Activated T-cell treated with anti-CD3 and anti-CD28 coated beads, Interleukin-2, amount 50 U/mL, for 72 hours (primary cell): ENCODE measurements around the gene AGMAT. TPM values are rescaled to one million over a fixed set of nuclear protein-coding genes. Genes with fewer than 3 reads are reported as not detected.

Experiments
- ATAC-seq, 2 donors: fragments of 150-1000 bp; cut with Tn5 transposase; replicated peaks in 1 of 2; 2 replicates each; pipeline ENCODE4 v1.10.0; 2021; ENCODE audit warnings: moderate library complexity in 2 of 2, mild to moderate bottlenecking in 1 of 2
- DNase-seq, 2 donors: peaks; one replicate each; pipeline ENCODE4 v3.0.0; 2021 to 2022; ENCODE audit warnings: mixed read lengths in 1 of 2
- H3K27ac Mint-ChIP-seq: one replicate; pipeline ENCODE4 v1.8.0; 2022; ENCODE audit warnings: mild to moderate bottlenecking, moderate library complexity, mixed read lengths
- H3K27me3 Mint-ChIP-seq: one replicate; pipeline ENCODE4 v1.8.0; 2022; ENCODE audit warnings: low read depth, mixed read lengths
- H3K36me3 Mint-ChIP-seq, 2 donors: one replicate each; pipeline ENCODE4 v1.8.0; 2022; ENCODE audit warnings: mixed read lengths in 2 of 2, mild to moderate bottlenecking in 1 of 2; ENCODE audit not compliant: insufficient read depth in 2 of 2
- H3K4me1 Mint-ChIP-seq: one replicate; pipeline ENCODE4 v1.8.0; 2022; ENCODE audit warnings: low read depth, mixed read lengths
- H3K4me3 Mint-ChIP-seq, 2 donors: one replicate each; pipeline ENCODE4 v1.8.0; 2022; ENCODE audit warnings: mild to moderate bottlenecking in 2 of 2, mixed read lengths in 2 of 2, moderate library complexity in 2 of 2
- H3K9me3 Mint-ChIP-seq, 2 donors: one replicate each; pipeline ENCODE4 v1.8.0; 2022; ENCODE audit warnings: mixed read lengths in 2 of 2
- total RNA-seq, 2 donors: library from RNA; stranded (reverse); gene quantifications; one replicate each; pipeline ENCODE4 v1.2.3, GENCODE V29; 2022

AGMAT gene
- total RNA-seq, 2 donors from 2014 or later: 7.8 to 8.5 TPM

DNA sequence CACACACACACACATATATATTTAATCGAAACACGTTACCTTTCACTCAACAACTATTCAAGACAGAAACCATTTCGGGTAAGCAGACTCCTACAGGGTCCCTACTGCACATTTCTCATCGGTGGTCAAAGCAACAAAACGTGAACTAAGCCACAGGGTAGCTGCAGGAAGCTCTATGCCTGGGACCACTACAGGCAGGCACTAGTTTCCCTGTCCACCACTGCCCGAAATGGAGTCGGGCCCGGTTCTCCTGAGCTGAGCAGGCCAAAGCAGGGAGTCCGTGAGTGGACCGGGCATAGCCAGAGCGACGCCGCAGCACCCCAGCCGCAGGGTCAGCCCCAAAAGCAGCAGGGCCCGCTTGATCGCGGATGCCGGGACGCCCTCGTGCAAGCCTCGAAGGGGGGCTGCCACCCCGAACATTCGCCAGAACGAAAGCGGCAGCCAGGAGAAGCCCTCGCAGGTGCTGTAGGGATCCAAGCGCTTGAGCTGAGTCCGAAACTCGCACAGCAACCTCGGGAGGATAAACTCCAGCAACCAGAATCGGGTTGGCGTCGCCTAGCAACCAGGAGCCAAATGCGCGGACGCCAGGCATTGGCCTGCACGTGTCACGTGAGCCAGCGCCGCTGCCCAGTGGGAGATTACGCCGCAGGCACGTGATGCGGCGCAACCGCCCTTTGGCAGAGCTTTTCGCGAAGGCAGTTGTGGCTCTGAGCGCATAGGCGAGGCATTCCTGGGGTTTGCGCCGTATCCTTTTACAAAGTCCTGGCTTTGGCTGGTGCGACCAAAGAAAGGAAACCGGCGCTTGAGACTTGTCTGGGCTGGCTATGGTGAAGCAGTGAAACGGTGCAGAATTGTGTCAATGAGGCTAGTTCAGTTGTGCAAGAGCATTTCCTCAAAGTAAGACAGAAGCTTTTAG, 18.5 kb upstream of the AGMAT start:
- peak; percentile 91 to 94 for DNase-seq
- no peaks in the 10 kb centered on the region for H3K27me3 Mint-ChIP-seq

DNA sequence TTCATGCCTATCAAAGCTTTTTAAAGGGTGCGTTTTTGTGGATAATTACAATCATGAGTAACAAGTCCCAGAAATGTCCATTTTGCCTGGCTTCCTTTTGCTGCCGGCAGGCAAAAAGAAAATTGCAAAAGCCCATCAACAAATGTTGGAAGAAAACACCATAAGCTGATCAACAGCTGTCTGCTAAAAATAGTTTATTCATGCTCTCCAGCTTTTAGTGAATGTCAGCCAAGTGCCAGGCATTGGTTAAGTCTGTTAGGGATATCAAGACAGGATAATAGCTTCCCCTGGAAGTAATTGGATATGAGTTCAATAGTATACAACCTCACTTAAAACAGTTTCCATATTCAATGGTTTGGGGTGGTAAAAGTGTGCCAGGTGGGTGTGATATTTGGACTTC, 13.6 kb upstream of the AGMAT start:
- Mint-ChIP-seq H3K4me1 (peaks cover 7% of the 10 kb centered on the region), H3K4me3 (no peak overlapping the region), H3K9me3 (no peaks in the 10 kb centered on the region), H3K27ac (no peak overlapping the region), H3K27me3 (peaks cover 9% of the 10 kb centered on the region), H3K36me3 (no peaks in the 10 kb centered on the region)
- no peak for ATAC-seq
- DNase-seq: no peak

More for the DNA sequence above, 18.5 kb upstream of the AGMAT start:
- Mint-ChIP-seq H3K27ac (peak overlapping the region; percentile 27), H3K36me3 (no peaks in the 10 kb centered on the region), H3K9me3 (no peaks in the 10 kb centered on the region), H3K4me1 (peaks cover 17% of the 10 kb centered on the region), H3K4me3 (peak overlapping the region; percentile 81 to 89)
- ATAC-seq: peak; percentile 99

DNA sequence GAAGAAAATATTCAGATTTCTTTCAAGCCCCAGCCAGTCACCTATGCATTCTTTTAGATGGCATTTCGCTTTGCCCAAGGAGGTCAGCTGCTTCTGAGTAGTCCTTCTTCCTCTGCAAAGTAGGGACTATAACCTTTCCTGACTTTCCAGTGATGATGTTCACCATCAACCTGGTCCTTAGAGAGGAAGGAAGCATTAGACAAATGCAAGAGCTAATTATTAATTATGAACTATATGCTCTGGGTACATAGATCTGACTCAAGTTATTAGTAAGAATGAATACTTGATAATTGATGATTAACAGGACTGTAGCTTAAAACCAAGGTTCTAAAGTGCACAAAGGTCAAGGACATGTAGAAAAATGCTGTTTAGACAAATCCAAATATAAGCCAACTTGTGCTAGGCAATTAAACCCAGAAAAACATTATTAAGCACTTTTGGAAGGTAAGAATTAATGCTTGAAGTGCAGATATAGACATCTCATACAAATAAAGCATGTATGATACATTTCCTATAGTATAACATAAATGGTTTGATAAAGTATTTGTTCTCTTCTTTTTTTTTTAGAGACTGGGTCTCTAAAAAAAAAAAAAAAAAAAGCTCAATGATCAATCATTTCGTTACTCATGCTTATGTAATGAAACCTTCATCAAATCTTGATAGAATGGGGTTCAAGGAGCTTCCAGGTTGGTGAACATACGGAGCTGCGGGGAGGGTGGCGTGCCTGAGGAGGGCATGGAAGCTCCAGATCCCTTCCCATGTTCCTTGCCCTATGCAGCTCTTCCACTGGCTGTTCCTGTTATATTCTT, 11.2 kb upstream of the AGMAT start:
- Mint-ChIP-seq H3K27ac (no peak overlapping the region), H3K4me3 (no peak overlapping the region), H3K4me1 (no peaks in the 10 kb centered on the region), H3K27me3 (peaks cover 9% of the 10 kb centered on the region), H3K9me3 (no peaks in the 10 kb centered on the region), H3K36me3 (no peaks in the 10 kb centered on the region)
- ATAC-seq (no peak), DNase-seq (no peak)

DNA sequence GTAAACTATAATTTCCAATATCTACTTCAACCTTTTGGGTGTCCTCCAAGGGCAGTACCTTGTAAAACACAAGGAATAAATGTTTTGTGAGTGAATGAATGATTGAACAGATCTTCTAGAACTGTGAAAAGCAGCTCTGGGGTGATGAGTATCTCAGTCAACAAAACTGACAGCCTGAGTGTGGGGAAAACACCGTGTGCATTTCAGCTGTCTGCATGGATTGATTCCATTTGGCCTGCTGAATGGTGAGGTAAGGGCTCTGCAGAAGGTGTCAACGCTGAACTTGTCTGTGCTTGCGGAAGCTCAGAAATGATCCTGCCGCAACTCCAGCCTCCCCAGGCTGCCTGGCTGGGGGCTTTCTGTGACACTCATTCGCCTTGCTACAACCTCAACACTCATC, 7.4 kb upstream of the AGMAT start:
- no peaks in the 10 kb centered on the region for H3K9me3 Mint-ChIP-seq
- no peak for ATAC-seq
- DNase-seq: no peak
- no peak overlapping the region for H3K4me3 Mint-ChIP-seq
- H3K36me3 Mint-ChIP-seq: peaks cover 0 to 4% of the 10 kb centered on the region in 2 donors
- no peaks in the 10 kb centered on the region for H3K4me1 Mint-ChIP-seq
- peaks cover 9% of the 10 kb centered on the region for H3K27me3 Mint-ChIP-seq
- no peak overlapping the region for H3K27ac Mint-ChIP-seq

DNA sequence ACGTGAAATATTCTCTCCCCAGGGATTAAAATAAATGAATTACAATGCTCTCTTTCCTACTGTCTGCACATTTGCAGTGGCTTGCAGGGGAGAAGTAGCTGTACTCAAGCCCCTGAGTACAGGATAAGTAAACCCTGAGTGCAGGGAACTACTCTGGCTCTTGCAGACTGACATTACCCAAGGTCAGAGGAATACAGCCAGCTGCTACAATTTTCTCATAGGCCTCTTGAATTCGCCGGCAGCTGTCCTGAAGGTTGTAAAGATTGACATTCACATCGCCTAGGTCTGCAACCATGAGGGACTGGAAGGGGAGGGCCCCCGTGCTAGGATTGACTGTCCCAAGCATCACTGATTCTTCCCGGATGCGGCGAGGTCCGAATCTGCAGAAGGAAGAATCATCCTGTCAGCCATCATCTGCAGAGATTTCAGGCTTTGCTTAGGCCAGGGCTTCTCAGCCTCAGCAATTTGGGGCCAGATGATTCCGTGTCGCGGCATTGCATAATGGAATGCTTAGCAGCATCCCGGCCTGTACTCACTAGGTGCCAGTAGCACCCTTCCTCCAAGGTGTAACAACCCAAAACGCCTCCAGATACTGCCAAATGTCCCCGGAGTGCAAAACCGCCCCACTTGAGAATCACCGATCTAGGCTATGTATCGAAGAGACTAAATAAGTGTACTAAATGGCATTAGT, 1.7 kb downstream of the AGMAT start:
- H3K4me1 Mint-ChIP-seq: peaks cover 48% of the 10 kb centered on the region
- peak overlapping the region; percentile 86 to 88 for H3K4me3 Mint-ChIP-seq
- no peaks in the 10 kb centered on the region for H3K27me3 Mint-ChIP-seq
- H3K9me3 Mint-ChIP-seq: no peaks in the 10 kb centered on the region
- DNase-seq: no peak
- no peak for ATAC-seq
- H3K27ac Mint-ChIP-seq: no peak overlapping the region
- peaks cover 3 to 4% of the 10 kb centered on the region in 2 donors for H3K36me3 Mint-ChIP-seq

DNA sequence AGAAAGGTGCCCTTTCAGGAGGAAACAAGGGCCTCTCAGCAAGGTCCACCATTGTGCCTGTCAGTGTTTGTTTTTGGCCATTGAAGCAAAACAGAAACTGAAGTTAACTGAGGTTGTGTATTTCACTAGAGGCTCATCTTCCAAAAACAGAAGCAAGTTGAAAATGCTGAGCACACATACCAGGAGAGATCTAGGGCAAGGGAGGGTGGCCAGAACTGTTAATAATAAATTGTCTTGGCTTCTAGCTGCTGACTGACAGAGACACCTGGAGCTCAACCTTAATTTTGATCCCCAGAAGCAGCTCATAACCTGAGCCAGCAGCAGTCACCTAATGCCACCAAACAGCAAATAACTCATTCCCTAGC, 5.2 kb downstream of the AGMAT start:
- no peaks in the 10 kb centered on the region for H3K9me3 Mint-ChIP-seq
- H3K4me1 Mint-ChIP-seq: peaks cover 58% of the 10 kb centered on the region
- DNase-seq (no peak), ATAC-seq (peak; percentile 7 to 14)
- no peaks in the 10 kb centered on the region for H3K36me3 Mint-ChIP-seq
- H3K4me3 Mint-ChIP-seq: peak overlapping the region; percentile 67 to 81
- no peaks in the 10 kb centered on the region for H3K27me3 Mint-ChIP-seq
- H3K27ac Mint-ChIP-seq: peak overlapping the region; percentile 98

DNA sequence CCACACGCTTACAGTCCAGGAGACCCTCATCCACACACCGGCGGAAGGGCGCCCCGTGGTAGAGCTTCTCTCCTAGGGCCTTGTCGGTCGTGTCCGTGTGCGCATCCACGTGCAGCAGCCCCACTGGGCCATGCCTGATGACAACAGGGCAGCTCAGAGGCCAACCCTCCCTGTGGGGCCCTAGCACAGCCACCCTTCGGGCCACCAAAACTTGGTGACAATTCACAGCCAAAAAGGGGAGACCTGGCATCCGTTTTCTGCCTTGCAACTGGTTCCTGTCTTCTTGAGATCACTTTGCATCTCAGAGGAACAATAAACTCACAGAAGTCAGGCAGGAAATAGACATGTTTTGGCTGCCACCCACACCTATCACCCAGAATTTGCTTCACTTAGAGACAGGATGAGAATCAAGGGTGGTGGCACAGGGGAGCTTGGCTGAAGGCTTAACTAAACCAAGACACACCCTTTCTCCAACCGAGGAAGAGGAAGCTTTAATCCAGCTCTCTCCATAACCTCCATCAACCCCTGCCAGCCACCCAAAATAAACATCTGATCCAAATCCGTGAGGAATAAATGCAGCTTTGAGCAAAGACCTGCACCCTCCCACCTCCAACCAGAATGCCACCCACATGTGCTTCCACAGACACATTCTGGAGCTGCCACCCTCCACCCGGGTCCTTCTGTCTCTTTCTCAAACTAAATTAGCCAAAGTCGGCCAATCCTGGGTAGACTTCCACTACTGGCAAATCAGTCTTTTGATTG, 5.7 kb downstream of the AGMAT start:
- DNase-seq (peak; percentile 31 to 33), ATAC-seq (peak; percentile 77 to 82)
- peak overlapping the region; percentile 67 to 81 for H3K4me3 Mint-ChIP-seq
- H3K36me3 Mint-ChIP-seq: no peaks in the 10 kb centered on the region
- H3K27me3 Mint-ChIP-seq: no peaks in the 10 kb centered on the region
- peak overlapping the region; percentile 98 for H3K27ac Mint-ChIP-seq
- peaks cover 54% of the 10 kb centered on the region for H3K4me1 Mint-ChIP-seq
- no peaks in the 10 kb centered on the region for H3K9me3 Mint-ChIP-seq

DNA sequence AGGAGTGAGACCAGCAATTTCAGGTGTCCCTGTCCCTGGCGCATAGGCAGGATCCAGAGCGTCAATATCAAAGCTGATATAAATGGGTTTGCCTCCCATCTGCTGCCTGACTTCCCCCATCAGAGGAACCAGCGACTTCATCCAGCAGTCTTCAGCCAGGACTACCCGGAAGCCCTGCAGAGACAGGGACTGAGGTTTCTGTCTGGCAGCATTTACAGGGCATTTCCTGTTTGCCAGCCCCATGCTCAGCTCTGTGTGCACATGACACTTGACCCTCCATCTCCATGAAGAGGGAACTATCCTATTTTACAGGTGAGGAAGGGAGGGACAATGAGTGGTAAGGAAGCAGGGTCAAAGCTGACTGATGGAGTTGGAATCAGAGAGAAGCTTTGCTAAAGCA, 7.2 kb downstream of the AGMAT start:
- ATAC-seq: peak in 1 of 2 donors; percentile 29
- no peak for DNase-seq
- H3K36me3 Mint-ChIP-seq: no peaks in the 10 kb centered on the region
- H3K27me3 Mint-ChIP-seq: no peaks in the 10 kb centered on the region
- H3K4me1 Mint-ChIP-seq: peaks cover 43% of the 10 kb centered on the region
- H3K27ac Mint-ChIP-seq: peak overlapping the region; percentile 98
- peak overlapping the region; percentile 67 to 81 for H3K4me3 Mint-ChIP-seq
- H3K9me3 Mint-ChIP-seq: no peaks in the 10 kb centered on the region

DNA sequence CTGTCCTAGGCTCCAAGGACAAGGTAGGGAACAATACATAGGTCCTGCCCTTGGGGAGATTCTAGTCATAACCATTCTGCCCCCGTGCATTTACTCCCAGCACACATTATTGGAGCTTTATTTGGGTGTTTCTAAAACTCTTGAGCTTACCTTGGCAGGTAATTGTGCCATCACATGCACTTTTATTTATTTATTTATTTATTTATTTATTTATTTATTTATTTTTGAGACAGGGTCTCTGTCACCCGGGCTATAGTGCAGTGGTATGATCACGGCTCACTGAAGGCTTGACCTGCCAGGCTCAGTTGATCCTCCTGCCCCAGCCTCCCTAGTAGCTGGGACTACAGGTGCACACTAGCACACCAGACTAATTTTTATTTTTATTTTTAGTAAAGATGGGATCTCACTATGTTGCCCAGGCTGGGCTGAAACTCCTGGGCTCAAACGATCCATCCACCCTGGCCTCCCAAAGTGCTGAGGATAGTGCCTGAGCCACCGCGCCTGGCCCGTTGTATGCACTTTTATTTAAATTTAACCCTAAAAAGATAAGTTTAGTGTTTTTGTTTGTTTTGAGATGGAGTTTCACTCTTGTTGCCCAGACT, 9.2 kb downstream of the AGMAT start:
- Mint-ChIP-seq H3K9me3 (no peaks in the 10 kb centered on the region), H3K27ac (no peak overlapping the region)
- ATAC-seq: no peak

DNA sequence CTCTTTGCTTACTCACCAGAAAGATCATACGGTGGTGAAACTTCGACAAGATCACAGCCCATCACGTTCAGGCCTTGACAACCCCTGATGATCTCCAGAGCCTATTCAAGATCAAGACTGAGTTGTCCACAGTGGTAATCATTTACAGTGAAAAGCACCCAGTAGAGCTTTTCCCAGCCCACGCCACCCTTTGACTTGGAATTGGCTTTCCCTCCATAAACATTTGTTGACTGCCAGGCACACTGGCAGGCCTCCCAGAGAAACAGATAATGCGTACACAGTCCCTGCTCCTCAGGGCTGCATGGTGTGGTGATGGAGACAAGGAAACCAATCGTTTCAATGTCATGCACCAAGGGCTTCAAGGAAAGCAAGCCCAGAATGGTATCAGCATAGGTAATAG, 10.1 kb downstream of the AGMAT start:
- ATAC-seq (no peak), DNase-seq (no peak)
- H3K27ac Mint-ChIP-seq: peak overlapping the region; percentile 4
- H3K36me3 Mint-ChIP-seq: peaks cover 0 to 3% of the 10 kb centered on the region in 2 donors
- H3K9me3 Mint-ChIP-seq: no peaks in the 10 kb centered on the region
- no peak overlapping the region for H3K4me3 Mint-ChIP-seq
- H3K27me3 Mint-ChIP-seq: no peaks in the 10 kb centered on the region
- H3K4me1 Mint-ChIP-seq: peaks cover 31% of the 10 kb centered on the region

More for the DNA sequence above, 9.2 kb downstream of the AGMAT start:
- Mint-ChIP-seq H3K4me3 (no peak overlapping the region), H3K4me1 (peaks cover 38% of the 10 kb centered on the region), H3K36me3 (peaks cover 0 to 3% of the 10 kb centered on the region in 2 donors), H3K27me3 (no peaks in the 10 kb centered on the region)
- no peak for DNase-seq

DNA sequence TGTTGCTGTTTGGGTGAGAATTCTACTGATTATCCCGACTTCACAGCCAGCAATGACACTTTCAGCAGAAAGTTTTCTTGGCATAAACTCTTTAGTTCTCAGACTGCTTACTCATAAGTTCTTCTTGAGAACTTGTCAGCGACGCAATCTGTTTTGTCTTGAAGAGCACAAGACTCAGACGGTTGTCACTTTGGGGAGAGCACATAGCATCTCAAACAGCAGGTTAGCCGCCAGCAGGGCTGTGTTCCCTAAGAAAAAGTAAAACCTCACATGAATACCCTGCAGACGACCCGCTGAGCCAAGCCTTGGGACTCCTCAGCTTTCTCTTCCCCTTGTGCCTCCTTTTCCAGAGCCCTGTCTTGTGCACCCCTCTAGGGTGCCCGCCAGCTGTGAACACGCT, 11.4 kb downstream of the AGMAT start:
- no peaks in the 10 kb centered on the region for H3K9me3 Mint-ChIP-seq
- ATAC-seq: no peak
- DNase-seq: no peak
- H3K4me1 Mint-ChIP-seq: peaks cover 18% of the 10 kb centered on the region
- H3K4me3 Mint-ChIP-seq: no peak overlapping the region
- no peaks in the 10 kb centered on the region for H3K27me3 Mint-ChIP-seq
- peaks cover 0 to 5% of the 10 kb centered on the region in 2 donors for H3K36me3 Mint-ChIP-seq
- H3K27ac Mint-ChIP-seq: no peak overlapping the region

DNA sequence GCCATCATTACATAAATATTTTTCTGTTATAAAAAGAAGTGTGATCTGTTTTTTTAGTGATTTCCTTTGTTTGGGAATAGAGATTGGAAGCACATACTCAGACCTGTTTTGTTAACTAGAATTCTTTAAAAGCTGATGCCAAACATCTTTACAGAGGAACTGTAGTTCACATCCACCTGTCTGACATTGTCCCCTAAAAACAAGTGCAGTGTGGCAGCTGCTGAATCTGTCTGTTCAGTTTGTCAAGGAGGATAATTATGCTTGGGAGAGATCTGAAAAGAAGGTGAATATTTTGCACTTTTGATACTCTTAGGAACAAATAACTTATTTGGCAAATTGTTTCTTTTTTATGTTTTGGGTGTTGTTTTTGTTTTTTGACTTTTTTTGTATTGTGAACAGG, 13.6 kb downstream of the AGMAT start:
- Mint-ChIP-seq H3K4me1 (no peaks in the 10 kb centered on the region), H3K27me3 (no peaks in the 10 kb centered on the region), H3K9me3 (no peaks in the 10 kb centered on the region), H3K4me3 (no peak overlapping the region), H3K36me3 (peaks cover 2 to 6% of the 10 kb centered on the region in 2 donors), H3K27ac (peak overlapping the region; percentile 70)
- ATAC-seq (no peak), DNase-seq (no peak)
